HG03175 (cell line): ENCODE measurements around the gene IQUB.
"Not testable (repeated sequence)": the region's sequence is repeated elsewhere in the genome, so short reads cannot be mapped to it uniquely, and the experiment has no call there.

ENCODE experiments used
- ATAC-seq: cut with Tn5 transposase; IDR thresholded peaks from one replicate; pipeline ENCODE4 v1.9.1; 2021; ENCODE audit warnings: mild to moderate bottlenecking, moderate library complexity; ENCODE audit not compliant: unreplicated experiment

IQUB gene

DNA sequence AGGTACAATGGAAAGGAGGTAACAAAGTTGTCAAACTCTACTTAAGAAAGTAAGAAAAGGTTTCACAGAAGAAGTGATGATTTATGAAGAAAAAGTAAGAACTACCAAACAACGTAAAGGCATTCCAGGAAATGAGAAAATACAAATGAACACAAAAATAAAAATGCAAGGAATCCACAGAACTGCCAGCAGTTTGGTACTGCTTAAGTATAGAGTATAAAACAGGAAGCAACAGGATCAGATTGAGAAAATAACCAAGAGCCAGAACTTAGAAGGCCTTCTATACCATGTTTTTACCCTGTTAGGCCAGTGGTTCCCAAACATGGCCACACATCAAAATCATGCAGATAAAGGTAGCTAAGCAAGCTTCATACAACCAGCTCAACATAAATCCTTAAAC is 14.0 kb upstream of the IQUB start:
- ATAC-seq: no peak

DNA sequence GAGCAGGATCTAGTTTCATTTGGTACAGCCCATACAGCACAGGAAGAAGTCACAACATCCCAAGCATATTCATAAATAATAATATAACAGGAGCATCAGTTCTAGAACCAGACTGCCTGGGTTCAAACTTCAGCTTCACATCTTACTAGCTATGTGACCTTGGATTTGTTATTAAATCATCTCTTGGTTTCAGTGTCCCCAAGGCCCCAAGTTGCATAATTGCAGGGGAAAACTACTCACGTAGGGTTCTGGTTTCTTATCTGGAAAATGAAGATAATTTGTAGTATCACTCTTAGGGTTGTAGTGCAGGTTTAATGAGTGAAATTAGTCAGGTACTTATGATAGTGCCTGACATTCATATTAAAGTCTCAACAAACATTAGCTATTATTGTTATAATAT is 5.5 kb upstream of the IQUB start:
- ATAC-seq: no peak

DNA sequence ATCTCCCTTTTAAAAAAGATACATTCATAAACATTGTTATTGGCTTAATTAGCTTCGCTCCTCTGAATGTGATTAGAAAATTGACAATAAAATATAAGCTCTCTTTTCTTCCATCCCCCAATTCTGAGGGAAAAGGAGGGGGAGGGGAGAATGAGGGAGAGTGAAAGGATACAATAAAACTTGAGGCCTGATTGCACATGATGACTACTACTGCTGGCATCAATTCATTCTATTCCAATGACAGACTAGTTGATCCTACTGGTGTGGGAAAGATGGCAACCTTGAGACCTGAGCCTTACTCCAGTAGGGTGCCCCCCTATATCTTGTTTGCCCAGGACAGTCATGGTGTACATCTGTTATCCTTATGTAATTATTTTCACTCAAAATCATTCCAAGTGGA is 4.5 kb upstream of the IQUB start:
- ATAC-seq: no peak

DNA sequence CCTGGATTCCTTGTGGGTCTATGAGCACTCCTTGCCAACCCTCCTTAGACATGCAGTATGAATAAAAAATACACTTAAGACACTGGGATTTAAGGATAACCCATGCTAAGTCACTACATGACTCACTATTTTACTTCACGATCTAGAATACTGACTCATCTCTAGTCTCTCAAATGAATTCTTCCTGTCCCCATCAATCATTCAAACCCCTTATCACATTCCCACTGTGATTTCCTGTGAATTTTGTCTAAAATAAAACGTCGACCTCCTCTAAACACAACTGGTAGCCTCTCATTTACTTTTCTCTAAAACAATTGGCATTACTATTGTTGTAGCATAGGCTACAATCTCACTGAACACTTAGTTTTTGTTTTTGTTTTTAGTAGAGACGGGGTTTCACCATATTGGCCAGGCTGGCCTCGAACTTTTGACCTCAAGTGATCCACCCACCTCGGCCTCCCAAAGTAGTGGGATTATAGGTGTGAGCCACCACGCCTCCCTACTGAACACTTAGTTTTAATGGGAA is 3.9 kb upstream of the IQUB start:
- ATAC-seq: no peak

DNA sequence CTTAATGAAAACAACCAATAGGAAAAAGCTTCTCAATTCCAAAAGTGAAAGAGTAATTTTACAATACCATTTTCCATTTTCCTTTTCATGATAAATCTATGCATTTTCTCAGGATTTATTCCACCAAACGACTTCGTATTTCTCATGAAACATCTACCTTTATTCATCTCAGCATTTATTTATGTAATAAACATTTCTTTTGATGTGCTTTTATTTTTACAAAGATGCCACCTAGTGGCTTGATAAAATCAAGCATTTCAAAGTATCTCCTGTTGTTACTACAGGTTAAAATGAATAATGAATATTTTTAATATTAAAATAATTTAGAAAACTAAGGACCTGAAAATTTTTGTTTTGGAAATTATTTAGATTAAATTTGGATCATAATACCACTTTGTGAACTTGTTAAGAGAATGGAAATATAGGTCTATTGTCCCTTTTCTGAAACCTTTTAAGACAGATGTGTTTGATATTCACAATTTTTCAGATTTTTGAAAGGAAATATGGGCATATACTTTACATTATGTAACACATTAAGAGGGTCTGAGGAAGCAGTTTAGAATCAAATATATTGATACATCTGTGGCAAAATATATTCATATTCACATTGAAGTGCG is 2.7 kb upstream of the IQUB start:
- ATAC-seq: no peak

DNA sequence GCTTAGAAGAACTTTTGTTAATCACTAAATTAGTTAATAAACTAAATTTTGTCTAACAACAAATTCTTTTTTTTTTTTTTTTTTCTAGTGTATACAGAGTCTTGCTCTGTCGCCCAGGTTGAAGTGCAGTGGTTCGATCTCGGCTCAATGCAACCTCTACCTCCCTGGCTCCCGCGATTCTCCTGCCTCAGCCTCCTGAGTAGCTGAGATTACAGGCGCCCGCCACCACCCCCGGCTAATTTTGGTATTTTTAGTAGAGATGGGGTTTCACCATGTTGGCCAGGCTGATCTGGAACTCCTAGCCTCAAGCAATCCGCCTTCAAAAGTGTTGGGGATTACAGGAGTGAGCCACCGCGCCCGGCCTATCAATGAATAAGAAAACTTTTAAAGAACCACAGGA is 1.1 kb upstream of the IQUB start:
- no peak for ATAC-seq

DNA sequence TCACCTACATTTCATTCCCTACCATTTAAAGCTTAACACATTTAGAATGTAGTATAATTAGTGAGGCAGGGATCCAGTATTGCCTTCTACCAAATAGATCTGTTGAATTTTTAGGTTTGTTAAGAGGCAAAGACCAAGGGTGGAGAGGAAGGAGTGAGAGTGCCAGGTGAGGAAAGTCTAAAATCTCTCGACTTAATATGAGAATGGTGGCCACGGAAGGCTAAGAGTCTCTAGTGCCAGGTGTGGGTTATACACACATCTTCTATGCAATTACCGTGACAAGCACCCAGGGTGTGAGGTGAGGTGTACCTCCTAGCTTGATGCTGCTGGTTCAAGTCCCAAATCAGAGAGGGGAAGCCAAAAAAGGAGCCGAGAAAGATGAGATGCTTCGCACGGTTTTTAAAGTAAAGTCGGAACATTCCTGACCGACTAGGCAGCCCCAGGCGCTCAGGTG is 439 bp downstream of the IQUB start:
- ATAC-seq: peak; percentile 39

DNA sequence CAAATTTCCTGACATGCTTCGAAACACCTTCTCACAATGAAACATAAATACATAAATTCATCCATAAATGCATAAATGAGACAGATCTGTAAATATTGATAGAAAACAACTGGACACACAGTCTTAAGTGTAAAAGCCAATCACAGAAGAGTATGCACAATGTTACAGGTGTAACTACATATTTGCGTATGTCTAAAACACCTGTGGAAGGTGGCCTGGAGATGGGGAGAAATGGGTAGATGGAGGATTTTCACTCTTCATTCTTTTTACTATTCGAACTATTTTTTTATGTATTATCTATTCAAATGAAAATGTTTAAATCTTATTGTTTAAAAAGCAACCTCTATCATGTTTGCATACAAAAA is 860 bp downstream of the IQUB start:
- no peak for ATAC-seq

DNA sequence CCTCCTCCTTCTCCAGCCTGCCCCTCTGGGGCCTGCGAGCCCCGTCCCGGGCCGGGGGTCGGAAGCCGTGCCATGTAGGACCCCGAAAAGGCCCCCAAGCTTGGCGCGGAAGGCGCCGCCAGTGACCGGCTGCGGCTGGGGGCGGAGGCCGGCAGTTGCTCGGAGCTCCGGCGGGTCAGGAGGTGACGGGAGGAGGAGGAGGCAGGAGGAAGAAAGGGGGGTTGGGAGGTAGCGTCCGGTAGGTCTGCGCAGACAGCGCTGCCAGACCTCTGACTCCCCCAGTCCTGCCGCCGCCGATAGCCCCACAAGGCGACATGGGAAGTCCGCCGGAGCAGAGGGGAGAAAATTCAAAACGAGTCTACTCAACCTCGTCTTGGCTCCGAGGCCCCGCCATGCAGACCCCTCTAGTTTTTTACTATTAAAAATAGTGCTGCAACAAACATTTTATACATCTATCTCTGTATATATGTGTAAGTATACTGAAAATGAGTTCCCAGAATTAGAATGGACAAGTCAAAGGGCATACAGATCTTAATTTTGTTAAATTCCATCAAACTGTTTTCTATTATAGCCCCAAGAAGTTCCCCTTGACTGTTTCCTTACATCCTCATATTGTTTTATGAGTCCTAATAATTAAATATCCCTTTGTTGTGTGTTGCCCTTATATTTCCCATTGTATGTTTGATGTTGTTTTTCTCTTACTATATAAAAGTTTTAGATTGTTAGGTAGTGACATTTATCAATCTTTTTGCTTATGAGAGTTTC is 1.4 kb downstream of the IQUB start:
- ATAC-seq: not testable (repeated sequence)

DNA sequence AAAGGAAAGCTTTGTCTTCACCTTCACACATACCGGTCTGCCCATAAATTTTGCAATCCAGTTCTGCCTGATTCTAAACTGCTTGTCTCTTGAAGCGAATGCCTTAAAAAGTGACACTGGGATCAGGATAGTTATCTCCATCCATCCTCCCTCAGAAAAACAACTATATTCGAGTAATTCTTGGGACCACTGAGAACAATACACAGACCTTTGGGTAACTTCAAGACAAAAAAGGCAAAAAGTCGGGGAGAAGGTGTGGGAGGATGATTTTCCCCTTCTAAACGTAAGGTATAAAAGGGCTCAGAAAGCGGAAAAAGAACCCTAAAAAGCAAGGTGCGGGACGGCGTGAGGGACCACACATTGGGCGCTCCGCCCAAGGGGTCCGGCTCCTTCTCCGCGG is 2.1 kb downstream of the IQUB start:
- not testable (repeated sequence) for ATAC-seq

DNA sequence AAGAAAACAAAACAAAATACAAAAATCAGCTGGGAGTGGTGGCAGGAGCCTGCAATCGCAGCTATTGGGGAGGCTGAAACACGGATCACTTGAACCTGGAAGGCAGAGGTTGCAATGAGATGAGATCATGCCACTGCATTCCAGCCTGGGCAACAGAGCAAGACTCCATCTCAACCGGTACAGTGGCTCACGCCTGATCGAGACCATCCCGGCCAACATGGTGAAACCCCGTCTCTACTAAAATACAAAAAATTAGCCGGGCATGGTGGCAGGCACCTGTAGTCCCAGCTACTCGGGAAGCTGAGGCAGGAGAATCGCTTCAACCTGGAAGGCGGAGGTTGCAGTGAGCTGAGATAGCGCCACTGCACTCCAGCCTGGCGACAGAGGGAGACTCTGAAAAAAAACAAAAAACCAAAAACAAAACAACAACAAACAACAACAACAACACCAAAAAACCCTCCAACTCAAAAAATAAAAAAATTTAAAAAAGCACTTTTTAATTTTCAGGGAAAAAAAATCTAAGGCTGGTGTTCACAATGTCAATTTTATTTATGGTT is 4.3 kb downstream of the IQUB start:
- not testable (repeated sequence) for ATAC-seq

DNA sequence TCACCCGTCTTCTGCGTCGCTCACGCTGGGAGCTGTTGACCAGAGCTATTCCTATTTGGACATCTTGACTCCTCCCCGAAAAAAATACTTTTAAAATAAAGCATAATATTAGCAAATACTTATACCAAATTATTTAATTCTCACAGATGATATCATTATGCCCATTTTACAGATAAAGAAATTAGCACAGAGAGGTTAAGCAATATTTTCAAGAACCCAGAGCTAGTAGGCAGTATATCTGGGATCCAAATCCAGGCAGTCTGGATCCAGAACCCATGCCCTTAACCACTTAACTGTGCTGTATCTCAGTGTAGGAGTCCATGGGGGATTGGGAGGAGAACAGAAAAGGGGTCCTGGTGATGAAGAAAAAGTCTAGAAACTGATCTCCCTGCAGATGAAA is 6.1 kb downstream of the IQUB start:
- ATAC-seq: no peak

DNA sequence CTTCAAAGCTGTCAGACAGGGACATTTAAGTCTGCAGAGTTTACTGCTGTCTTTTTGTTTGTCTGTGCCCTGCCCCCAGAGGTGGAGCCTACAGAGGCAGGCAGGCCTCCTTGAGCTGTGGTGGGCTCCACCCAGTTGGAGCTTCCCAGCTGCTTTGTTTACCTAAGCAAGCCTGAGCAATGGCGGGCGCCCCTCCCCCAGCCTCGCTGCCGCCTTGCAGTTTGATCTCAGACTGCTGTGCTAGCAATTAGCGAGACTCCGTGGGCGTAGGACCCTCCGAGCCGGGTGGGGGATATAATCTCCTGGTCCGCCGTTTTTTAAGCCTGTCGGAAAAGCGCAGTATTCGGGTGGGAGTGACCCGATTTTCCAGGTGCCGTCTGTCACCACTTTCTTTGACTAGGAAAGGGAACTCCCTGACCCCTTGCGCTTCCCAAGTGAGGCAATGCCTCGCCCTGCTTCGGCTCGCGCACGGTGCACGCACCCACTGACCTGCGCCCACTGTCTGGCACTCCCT is 6.6 kb downstream of the IQUB start:
- not testable (repeated sequence) for ATAC-seq

DNA sequence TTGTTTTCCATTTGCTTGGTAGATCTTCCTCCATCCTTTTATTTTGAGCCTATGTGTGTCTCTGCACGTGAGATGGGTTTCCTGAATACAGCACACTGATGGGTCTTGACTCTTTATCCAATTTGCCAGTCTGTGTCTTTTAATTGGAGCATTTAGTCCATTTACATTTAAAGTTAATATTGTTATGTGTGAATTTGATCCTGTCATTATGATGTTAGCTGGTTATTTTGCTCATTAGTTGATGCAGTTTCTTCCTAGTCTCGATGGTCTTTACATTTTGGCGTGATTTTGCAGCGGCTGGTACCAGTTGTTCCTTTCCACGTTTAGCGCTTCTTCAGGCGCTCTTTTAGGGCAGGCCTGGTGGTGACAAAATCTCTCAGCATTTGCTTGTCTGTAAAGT is 7.9 kb downstream of the IQUB start:
- not testable (repeated sequence) for ATAC-seq

DNA sequence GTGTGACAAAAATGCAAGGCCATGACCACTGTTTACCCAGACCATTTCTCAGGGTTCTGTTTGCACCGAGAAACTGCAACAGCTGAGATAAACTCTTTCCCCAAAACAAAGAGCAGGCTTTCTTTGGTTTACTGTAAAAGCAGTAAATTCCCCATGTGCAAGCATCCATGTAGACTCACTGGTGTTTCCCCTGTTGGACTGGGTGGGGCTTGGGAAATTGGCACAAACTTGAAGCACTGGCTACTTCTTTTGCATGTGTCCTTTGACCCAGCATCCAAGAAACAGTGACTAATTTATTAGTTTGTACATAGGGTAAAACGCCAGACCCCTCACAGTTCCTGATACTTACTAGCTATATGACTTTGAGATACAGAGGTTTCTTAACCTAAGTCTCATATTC is 12.3 kb downstream of the IQUB start:
- no peak for ATAC-seq

DNA sequence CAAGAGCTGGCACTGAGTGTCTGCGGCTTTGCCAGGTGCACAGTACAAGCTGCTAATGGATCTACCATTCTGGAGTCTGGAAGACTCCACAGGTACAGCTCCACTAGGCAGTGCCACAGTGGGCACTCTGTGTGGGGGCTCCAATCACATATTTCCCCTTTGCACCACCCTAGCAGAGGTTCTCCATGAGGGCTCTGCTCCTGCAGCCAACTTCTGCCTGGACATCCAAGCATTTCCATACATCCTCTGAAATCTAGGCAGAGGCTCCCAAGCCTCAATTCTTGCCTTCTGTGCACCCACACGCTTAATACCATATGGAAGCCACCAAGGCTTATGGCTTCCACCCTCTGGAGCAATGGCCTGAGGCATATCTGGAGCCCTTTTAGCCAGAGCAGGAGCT is 29.2 kb downstream of the IQUB start:
- ATAC-seq: no peak

DNA sequence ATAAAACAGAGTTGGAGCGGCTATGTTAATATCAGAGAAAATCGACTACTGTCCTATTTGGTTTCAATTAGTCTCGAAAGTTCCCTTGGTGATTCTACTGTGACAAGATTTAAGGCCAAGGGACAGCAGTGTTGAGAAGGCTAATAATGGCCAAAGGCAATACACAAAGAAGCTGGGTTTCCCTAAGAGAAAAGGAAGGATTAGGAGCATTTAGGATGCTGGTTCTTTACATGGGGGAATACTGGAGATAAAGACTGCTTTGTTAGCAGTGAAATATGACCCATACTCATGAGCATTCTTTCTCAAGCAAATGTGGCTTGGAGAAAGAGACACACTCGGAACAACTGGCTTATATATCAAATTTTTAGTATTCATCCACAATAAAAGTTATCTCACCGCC is 32.2 kb downstream of the IQUB start:
- no peak for ATAC-seq

DNA sequence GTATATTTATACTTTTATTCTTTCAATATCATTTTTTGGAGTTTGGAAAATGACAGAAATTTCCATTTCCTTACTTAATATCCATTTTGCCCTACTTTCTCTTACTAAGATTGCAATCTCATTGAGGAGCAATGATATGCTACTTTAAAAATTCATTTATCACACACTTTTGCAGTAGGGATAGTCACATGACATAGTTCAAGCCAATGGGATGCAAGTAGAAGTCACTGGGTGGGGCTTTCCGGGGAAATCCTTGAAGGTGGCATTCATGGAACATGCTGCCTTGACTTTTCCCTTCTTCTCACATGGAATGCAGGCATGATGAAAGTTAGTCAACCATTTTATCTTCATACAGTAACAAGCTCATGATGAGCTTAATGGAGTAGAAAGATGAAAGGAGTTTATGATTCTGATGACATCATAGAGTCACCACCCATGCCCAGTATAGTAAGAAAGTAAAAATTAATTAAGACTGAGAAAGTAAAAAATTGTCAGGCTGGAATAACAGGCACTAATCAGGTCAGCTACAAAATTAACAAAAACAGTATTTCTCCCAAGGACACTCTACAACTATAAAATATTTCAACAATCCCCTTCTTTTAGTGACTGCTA is 33.4 kb downstream of the IQUB start:
- ATAC-seq: no peak

DNA sequence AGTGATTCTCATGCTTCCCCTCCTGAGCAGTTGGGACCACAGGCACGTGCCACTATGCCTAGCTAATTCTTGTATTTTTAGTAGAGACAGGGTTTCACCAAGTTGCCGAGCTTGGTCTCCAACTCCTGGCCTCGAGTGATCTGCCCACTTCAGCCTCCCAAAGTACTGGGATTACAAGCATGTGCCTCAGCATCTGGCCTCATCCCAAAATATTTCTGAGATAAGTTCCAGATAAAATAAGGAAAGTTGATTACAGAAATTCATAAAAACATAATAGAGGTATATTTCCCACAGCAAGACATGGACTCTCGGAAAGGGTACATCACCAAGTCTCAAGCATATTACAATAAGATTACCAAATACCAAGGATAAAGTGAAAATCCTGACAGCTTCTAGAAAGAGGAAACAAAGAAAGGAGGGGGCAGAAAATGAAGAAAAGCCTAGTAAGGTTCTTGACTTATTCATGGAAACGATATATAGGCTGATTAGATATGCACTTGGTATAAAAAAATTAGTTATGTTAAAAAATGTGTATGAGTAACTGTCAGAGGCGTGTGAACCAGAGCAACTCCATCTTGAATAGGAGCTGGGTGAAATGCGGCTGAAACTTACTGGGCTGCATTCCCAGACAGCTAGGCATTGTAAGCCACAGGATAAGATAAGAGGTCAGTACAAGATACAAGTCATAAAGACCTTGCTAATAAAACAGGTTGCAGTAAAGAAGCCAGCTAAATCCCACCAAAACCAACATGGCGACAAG is 35.0 kb downstream of the IQUB start:
- ATAC-seq: no peak

DNA sequence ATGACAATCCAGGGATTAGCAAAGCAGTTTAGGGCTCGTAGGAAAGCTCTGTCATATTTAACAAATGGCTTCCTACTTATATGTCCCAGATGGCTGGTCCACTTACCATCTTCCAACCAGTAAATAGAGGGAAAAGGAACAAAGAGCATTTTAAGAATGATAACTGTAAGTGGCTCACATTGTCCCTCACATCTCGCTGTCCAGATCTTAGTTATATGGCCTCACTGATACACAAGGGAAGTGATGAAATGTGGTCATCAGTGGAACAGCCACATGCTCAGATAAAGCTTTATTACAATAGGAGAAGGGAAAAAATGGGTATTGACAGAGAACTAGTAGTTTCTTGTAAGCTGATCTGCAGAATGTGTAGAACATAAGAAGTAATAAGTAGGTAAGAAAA is 35.8 kb downstream of the IQUB start:
- ATAC-seq: no peak

DNA sequence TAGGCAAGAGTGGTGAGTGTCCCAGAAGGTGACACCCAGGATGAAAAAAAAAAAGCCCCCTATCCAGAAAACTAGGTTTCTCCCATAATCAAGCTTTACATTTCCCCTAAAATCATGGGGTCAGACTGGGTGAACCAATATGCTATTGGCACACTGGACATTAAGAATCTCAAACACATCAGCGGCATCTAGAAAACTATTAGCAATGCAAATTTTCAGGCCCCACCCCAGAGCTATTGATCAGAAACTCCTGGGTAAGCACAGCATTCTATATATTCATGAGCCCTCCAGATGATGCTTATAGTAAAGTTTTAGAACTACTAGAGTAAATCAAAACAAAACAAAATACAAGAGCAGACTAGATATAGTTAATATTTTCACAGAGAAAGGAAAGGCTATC is 36.4 kb downstream of the IQUB start:
- ATAC-seq: no peak
